ENCODE results near the gene DCP2.
A peak's percentile ranks its signal among the peaks of the same experiment; 100 is the strongest.

DCP2 gene

DNA sequence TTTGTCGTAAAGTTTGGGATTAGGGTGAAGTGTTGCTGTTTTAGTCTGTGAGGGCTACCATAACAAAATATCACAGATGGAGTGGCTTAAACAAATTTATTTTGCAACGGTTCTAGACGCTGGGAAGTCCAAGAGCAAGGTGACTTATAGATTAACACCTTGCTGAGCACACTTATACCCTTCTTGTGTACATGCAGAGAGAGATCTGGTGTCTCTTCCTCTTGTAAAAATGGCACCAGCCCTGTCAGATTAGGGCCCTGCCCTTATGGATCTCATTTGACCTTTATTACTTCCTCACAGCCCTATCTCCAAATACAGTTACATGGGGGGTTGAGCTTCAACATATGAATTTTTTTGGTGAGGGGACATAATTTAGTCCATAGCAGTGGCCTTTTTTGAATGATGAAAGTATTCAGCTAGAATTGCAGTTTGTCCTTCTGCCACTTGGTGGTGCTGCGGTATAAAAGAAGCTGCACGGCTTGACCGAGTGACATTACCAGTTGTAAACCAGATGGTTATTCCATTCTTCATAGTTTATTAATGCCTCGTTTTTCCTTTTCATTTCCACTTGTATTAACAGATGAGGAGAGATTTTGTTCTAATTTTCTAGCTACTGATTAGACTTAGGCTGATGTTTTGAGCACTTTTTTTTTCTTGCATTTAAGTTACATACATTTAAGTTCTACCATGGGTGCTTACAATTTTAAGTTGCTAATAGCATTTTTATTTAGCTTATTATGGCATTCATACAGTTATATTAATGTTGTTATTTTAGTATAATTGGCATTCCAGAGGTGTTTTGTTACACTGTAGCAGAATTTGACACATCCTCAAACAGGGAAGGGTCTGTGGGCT is 19.4 kb downstream of the DCP2 start (continued):
- no peak for TF ChIP-seq ZNF747 (tag by site-specific recombination; IDR thresholded peaks at IDR 0.05)
- no peak for TF ChIP-seq ZNF624 (tag by site-specific recombination; IDR thresholded peaks at IDR 0.05)
- TF ChIP-seq SCRT2 (tag by site-specific recombination; IDR thresholded peaks at IDR 0.05), result no peak
- TF ChIP-seq YY1 (tag by site-specific recombination; IDR thresholded peaks at IDR 0.05), result no peak
- TF ChIP-seq ZNF626 (tag by site-specific recombination; IDR thresholded peaks at IDR 0.05), result no peak
- no peak for TF ChIP-seq ZNF785 (tag by site-specific recombination; IDR thresholded peaks at IDR 0.05)
- TF ChIP-seq, protein P1, sequence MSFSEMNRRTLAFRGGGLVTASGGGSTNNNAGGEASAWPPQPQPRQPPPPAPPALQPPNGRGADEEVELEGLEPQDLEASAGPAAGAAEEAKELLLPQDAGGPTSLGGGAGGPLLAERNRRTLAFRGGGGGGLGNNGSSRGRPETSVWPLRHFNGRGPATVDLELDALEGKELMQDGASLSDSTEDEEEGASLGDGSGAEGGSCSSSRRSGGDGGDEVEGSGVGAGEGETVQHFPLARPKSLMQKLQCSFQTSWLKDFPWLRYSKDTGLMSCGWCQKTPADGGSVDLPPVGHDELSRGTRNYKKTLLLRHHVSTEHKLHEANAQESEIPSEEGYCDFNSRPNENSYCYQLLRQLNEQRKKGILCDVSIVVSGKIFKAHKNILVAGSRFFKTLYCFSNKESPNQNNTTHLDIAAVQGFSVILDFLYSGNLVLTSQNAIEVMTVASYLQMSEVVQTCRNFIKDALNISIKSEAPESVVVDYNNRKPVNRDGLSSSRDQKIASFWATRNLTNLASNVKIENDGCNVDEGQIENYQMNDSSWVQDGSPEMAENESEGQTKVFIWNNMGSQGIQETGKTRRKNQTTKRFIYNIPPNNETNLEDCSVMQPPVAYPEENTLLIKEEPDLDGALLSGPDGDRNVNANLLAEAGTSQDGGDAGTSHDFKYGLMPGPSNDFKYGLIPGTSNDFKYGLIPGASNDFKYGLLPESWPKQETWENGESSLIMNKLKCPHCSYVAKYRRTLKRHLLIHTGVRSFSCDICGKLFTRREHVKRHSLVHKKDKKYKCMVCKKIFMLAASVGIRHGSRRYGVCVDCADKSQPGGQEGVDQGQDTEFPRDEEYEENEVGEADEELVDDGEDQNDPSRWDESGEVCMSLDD (tag by site-specific recombination; IDR thresholded peaks at IDR 0.05), result no peak
- 0 out of 2 replicates have a peak, but pooled peaks have one; percentile 32 for TF ChIP-seq SP7 (tag by site-specific recombination; IDR thresholded peaks at IDR 0.05)
- no peak for TF ChIP-seq ZSCAN16 (tag by site-specific recombination; IDR thresholded peaks at IDR 0.05)
- TF ChIP-seq ZNF350 (tag by site-specific recombination; IDR thresholded peaks at IDR 0.05), result no peak
- TF ChIP-seq, protein P2, sequence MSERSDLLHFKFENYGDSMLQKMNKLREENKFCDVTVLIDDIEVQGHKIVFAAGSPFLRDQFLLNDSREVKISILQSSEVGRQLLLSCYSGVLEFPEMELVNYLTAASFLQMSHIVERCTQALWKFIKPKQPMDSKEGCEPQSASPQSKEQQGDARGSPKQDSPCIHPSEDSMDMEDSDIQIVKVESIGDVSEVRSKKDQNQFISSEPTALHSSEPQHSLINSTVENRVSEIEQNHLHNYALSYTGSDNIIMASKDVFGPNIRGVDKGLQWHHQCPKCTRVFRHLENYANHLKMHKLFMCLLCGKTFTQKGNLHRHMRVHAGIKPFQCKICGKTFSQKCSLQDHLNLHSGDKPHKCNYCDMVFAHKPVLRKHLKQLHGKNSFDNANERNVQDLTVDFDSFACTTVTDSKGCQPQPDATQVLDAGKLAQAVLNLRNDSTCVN (tag by site-specific recombination; optimal IDR thresholded peaks at IDR 0.05), result no peak
- TF ChIP-seq ZBTB8A (tag by site-specific recombination; IDR thresholded peaks at IDR 0.05), result no peak
- no peak for TF ChIP-seq ZNF600 (tag by site-specific recombination; IDR thresholded peaks at IDR 0.05)
- TF ChIP-seq SP3 (tag by site-specific recombination; IDR thresholded peaks at IDR 0.05), result no peak
- TF ChIP-seq ZNF274 (IDR thresholded peaks at IDR 0.05; ENCODE audit: low read length), result no peak
- no peak for TF ChIP-seq ZNF274 (tag by site-specific recombination; IDR thresholded peaks at IDR 0.05; ENCODE audit: borderline replicate concordance)
- TF ChIP-seq ZNF571 (tag by site-specific recombination; IDR thresholded peaks at IDR 0.05), result no peak
- no peak for TF ChIP-seq ZFP41 (tag by site-specific recombination; IDR thresholded peaks at IDR 0.05; ENCODE audit: borderline replicate concordance)
- no peak for TF ChIP-seq ZNF426 (tag by site-specific recombination; IDR thresholded peaks at IDR 0.05)
- 0 out of 2 replicates have a peak, but pooled peaks have one; percentile 27 for TF ChIP-seq ZEB2 (tag by site-specific recombination; IDR thresholded peaks at IDR 0.05)
- TF ChIP-seq, protein P3, sequence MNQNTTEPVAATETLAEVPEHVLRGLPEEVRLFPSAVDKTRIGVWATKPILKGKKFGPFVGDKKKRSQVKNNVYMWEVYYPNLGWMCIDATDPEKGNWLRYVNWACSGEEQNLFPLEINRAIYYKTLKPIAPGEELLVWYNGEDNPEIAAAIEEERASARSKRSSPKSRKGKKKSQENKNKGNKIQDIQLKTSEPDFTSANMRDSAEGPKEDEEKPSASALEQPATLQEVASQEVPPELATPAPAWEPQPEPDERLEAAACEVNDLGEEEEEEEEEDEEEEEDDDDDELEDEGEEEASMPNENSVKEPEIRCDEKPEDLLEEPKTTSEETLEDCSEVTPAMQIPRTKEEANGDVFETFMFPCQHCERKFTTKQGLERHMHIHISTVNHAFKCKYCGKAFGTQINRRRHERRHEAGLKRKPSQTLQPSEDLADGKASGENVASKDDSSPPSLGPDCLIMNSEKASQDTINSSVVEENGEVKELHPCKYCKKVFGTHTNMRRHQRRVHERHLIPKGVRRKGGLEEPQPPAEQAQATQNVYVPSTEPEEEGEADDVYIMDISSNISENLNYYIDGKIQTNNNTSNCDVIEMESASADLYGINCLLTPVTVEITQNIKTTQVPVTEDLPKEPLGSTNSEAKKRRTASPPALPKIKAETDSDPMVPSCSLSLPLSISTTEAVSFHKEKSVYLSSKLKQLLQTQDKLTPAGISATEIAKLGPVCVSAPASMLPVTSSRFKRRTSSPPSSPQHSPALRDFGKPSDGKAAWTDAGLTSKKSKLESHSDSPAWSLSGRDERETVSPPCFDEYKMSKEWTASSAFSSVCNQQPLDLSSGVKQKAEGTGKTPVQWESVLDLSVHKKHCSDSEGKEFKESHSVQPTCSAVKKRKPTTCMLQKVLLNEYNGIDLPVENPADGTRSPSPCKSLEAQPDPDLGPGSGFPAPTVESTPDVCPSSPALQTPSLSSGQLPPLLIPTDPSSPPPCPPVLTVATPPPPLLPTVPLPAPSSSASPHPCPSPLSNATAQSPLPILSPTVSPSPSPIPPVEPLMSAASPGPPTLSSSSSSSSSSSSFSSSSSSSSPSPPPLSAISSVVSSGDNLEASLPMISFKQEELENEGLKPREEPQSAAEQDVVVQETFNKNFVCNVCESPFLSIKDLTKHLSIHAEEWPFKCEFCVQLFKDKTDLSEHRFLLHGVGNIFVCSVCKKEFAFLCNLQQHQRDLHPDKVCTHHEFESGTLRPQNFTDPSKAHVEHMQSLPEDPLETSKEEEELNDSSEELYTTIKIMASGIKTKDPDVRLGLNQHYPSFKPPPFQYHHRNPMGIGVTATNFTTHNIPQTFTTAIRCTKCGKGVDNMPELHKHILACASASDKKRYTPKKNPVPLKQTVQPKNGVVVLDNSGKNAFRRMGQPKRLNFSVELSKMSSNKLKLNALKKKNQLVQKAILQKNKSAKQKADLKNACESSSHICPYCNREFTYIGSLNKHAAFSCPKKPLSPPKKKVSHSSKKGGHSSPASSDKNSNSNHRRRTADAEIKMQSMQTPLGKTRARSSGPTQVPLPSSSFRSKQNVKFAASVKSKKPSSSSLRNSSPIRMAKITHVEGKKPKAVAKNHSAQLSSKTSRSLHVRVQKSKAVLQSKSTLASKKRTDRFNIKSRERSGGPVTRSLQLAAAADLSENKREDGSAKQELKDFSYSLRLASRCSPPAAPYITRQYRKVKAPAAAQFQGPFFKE (tag by site-specific recombination; IDR thresholded peaks at IDR 0.05; ENCODE audit: borderline replicate concordance), result no peak
- no peak for TF ChIP-seq ZNF514 (tag by site-specific recombination; IDR thresholded peaks at IDR 0.05)
- TF ChIP-seq GLI4 (tag by site-specific recombination; IDR thresholded peaks at IDR 0.05), result no peak
- TF ChIP-seq, protein P4, sequence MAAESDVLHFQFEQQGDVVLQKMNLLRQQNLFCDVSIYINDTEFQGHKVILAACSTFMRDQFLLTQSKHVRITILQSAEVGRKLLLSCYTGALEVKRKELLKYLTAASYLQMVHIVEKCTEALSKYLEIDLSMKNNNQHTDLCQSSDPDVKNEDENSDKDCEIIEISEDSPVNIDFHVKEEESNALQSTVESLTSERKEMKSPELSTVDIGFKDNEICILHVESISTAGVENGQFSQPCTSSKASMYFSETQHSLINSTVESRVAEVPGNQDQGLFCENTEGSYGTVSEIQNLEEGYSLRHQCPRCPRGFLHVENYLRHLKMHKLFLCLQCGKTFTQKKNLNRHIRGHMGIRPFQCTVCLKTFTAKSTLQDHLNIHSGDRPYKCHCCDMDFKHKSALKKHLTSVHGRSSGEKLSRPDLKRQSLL (tag by site-specific recombination; IDR thresholded peaks at IDR 0.05), result 0 out of 2 replicates have a peak, but pooled peaks have one; percentile 18
- no peak for TF ChIP-seq ZNF670 (tag by site-specific recombination; IDR thresholded peaks at IDR 0.05; ENCODE audit: low read depth)
- TF ChIP-seq, protein P5, sequence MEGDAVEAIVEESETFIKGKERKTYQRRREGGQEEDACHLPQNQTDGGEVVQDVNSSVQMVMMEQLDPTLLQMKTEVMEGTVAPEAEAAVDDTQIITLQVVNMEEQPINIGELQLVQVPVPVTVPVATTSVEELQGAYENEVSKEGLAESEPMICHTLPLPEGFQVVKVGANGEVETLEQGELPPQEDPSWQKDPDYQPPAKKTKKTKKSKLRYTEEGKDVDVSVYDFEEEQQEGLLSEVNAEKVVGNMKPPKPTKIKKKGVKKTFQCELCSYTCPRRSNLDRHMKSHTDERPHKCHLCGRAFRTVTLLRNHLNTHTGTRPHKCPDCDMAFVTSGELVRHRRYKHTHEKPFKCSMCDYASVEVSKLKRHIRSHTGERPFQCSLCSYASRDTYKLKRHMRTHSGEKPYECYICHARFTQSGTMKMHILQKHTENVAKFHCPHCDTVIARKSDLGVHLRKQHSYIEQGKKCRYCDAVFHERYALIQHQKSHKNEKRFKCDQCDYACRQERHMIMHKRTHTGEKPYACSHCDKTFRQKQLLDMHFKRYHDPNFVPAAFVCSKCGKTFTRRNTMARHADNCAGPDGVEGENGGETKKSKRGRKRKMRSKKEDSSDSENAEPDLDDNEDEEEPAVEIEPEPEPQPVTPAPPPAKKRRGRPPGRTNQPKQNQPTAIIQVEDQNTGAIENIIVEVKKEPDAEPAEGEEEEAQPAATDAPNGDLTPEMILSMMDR (tag by site-specific recombination; IDR thresholded peaks at IDR 0.05), result peak; percentile 61; the same call in 1 of the 2 replicates
- no peak for TF ChIP-seq ZBTB48 (tag by site-specific recombination; IDR thresholded peaks at IDR 0.05)
- TF ChIP-seq ZFP3 (tag by site-specific recombination; IDR thresholded peaks at IDR 0.05; ENCODE audit: low read depth), result no peak

Measured in HEK293 (cell line).